CD4-positive, alpha-beta T cell treated with Interleukin-2 at 100 ng/mL for 4 hours (primary cell): ENCODE results near the gene MCL1.
"Not testable (repeated sequence)": the region's sequence is repeated elsewhere in the genome, so short reads cannot be mapped to it uniquely, and the experiment has no call there.

ENCODE experiments used
- DNase-seq: peaks from one replicate; pipeline ENCODE4 v3.0.0-alpha.2; 2020; ENCODE audit warnings: low spot score

The MCL1 gene

GRCh38 chr1:150579110-150579944, at the start of gene MCL1:
TSS of gene MCL1 (minus strand) at chr1:150579610. CDS start at chr1:150579530, 80 bp downstream.
- DNase-seq: peak; percentile 92

DNA sequence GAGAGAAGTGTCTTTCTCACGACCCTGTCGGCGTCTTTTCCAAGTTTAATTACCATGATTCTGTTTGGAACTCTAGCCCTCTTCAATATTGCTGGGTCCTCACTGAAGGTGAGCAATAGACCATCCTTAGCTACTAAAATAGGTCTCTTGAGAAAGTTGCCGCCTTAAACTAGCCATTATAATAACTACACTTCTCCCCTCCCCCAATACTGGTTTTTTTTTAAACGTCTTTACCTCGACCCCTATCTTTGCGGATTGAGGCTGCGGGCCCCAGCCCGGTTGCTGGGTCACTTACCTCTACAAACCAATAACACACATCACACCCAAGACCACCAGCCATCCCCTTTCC, 49.3 kb upstream of the MCL1 start:
- no peak for DNase-seq

DNA sequence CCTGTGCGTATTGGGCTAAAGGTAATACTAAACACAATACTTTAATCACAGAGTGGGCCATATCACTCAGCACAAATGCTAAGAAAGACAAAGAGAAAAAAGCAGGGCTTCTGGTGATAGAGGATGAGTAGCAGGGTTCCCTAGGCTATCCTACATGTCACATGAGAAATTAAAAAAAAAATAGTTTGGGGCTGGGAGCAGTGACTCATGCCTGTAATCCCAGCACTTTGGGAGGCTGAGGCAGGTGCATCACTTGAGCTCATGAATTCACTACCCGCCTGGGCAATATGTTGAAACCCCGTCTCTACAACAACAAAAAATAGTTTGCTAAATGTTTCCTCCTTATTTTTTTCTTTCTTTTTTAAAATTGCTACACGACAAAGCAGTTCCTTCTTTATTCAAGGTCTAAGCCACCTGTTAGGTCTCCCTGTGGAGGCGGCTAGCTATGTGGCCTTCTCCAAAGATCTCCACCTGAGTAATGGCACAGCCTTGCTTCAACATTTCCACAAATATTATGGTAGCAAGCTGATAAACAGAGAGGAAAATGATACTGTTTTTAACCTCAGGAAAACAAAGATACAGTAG, 48.5 kb upstream of the MCL1 start:
- DNase-seq: no peak

GRCh38 chr1:150626150-150626549, 46.7 kb upstream of the MCL1 start:
- DNase-seq: no peak

DNA sequence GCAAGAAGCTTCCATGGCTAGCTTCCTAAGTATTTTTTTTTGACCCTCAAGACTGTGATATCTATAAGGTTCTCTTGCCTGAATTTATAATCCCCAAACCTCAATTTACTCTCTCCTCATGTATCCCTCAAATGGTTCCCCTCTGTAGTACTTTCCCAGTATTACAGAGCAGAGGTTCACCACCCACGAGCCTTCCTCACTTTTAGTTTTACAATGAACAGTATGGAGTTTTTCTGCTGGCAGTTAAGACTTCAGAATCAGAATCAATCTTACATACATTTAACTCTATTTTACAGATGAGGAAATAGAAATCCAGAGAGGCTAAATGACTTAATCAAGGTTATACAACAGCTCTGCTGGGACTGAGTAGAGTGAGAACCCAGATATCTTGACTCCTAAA, 45.1 kb upstream of the MCL1 start:
- DNase-seq: not testable (repeated sequence)

DNA sequence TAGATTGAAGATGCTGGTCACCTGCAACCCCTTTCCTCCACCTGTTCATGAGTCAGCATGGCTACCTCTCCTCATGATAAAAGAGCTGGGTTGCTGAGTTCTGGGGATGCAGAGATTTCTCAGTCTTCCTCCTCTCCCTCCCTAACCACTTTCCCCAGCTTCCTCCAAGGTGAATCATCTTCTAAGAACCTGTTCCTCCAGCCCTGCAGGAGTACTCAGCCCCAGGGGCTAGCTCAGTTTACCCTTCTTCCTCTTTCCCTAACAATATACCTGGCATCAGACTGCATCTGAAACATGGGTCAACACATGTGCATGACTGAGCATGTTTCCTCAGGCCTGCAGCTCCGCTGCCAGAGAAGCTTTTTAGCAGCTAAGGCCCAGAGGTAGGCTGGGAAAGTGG, 44.7 kb upstream of the MCL1 start:
- DNase-seq: not testable (repeated sequence)

GRCh38 chr1:150622303-150622975, 43.0 kb upstream of the MCL1 start:
- DNase-seq: no peak

GRCh38 chr1:150621497-150622302, 42.3 kb upstream of the MCL1 start:
- DNase-seq: peak; percentile 79

DNA sequence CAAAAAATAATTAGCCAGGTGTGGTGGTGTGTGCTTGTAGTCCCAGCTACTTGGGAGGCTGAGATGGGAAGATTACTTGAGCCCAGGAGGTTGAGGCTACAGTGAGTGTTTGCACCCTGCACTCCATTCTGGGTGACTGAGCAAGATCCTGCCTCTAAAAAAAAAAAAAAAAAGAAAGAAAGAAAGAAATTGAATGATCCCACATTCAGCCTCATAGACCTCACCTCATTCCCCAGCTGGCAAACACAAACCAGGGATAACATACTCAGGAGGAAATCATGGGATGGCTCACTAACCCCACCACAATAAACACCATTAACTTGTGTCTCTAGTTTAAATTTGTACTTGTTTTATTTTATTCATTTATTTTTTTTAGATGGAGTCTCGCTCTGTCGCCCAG, 41.5 kb upstream of the MCL1 start:
- DNase-seq: no peak

DNA sequence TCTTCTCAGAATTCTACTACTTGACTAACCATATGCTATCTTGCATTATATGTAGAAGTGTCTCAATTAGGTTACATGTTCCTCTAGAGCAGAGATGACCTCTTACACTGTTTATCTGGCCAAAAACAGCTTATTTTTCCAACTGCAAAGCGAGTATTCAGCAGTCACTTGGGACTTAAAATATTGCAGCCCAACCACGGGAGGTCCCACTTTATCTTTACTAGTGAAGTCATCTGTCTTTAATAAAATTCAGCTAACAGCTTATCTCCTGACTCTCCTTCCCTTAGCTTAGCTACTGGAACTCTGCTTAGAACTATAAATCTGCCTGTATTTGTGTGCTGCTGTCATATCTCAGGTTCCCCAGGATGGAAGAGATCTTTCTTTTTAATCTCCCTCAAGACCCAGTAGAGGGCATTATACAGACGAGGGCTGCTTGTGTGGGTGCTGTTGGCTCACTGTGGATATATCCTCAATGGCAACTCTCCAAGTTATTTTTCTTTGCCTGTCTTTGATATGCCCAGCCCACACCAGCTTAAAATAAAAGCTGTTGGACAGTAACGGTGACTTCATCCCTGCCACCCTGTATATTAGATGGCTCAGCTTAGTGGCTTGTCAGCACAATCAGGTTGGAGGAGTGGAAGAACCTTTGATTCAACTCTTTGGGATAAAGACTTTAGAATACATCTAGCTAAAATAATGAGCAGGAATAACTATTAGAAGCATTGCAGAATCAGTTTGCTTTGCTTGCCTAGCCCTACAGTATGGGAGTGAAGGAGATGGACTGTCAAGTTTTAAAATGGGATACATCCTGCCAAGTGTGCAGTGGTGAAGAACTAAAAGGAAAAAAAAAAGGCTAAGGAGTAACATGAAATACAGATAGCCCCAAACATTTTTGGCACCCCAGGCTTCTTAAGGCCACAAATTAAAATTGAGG, 40.4 kb upstream of the MCL1 start:
- peak; percentile 53 for DNase-seq

GRCh38 chr1:150615346-150616201, 36.2 kb upstream of the MCL1 start:
- DNase-seq: peak; percentile 32

- DNase-seq: peak; percentile 82
Observed at GRCh38 chr1:150613061-150613920, 33.9 kb upstream of the MCL1 start.

DNA sequence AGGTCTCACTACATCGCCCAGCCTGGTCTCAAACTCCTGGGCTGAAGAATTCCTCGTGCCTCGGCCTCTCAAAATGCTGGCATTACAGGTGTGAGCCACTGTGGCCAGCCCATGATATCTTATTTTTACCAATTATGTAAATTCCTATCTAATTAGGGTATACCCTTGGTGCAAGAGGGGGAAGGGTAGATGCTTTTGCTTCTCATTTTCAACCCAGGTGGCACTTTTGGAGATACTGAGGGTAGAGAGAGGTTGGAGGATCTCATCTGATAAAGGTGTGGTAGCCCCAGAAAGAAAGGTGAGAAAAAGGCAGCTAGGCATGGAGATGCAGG, 32.6 kb upstream of the MCL1 start:
- no peak for DNase-seq

DNA sequence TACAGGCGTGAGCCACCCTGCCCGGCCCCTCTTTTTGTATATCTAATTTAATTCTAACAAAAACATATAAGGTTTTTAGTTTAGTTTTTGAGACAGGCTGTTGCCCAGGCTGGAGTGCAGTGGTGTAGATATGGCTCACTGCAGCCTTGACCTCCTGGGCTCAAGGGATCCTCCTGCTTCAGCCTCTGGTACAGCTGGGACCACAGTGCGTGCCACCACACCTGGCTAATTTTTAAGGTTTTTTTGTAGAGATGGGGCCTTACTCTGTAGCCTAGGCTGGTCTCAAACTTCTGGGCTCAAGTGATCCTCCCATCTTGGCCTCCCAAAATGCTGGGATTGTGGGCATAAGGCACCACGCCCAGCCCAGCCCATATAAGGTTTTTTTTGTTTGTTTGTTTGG, 31.2 kb upstream of the MCL1 start:
- DNase-seq: no peak

DNA sequence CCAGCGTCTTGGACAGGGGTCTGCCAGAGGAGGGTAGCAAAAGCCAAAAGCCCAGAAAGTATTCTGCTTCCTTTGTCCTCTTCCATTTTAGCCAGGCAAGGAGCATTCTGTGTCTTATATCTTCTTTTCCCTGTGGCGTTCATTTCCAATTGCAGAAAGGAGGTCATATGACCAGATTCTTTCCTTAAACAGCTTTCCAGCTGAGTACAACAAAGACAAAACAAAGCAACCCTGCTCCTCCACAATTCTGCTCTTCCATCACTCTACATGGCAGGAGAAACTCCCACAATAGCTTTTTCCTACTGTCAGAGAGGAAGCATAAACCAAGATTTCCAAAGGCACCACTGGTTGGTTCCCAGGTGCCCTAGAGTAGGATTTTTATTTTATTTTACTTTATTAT, 30.3 kb upstream of the MCL1 start:
- no peak for DNase-seq

DNA sequence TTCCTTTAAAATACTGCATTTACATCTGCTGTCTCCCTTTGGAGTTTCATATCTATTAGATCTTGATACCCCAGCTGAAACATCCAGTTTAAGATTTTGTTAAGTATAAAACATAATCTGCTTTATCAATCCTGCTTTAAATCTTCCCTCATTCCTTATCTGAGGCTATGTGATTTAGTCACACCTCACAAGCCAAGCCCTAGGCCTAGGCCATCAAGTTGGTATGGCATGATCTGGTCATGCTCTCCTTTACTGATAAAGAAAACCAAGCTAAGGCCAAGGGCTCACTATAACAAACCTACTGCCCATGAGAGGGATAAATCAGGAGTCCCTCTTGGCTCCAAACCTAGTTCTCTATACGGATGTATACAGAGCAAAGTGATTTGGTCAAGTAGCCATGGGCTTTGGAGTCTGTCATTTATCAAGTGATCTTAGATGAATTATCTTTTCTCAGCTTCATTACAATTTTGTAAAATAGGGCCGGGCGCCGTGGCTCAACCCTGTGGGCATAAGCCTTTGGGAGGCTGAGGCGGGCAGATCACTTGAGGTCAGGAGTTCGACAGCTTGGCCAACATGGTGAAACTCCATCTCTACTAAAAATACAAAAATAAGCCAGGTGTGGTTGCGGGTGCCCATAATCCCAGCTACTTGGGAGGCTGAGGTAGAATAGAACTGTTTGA, 27.2 kb upstream of the MCL1 start:
- no peak for DNase-seq

- DNase-seq: not testable (repeated sequence)
Observed at GRCh38 chr1:150605451-150605731, 26.0 kb upstream of the MCL1 start.

GRCh38 chr1:150604226-150604588, 24.8 kb upstream of the MCL1 start:
- DNase-seq: no peak

DNA sequence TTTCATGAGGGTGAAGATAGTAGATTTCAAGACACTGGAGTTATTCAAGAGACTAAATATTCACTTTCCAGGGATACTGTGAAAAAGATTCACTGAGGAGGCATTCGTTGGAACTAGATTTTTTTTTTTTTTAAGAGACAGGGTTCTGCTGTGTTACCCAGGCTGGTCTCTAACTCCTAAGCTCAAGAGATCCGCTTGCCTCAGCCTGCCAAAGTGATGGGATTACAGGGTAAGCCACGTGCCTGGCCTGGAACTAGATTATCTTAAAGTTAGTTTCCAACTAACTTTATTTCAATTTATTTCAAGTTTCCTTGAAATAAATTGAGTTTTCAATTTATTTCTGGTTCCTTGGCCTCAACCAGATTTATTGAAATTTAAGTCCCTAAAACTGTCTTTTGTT, 24.3 kb upstream of the MCL1 start:
- no peak for DNase-seq
